ENCODE data around the gene ZSCAN5A. TPM values are rescaled to one million over a fixed set of nuclear protein-coding genes. Genes with fewer than 3 reads are reported as not detected.
"Not testable (repeated sequence)": the region's sequence is repeated elsewhere in the genome, so short reads cannot be mapped to it uniquely, and the experiment has no call there.

Gene ZSCAN5A
- total RNA-seq, 4 donors from 2014 or later: 4.7 to 7.9 (median 7.1) TPM

DNA sequence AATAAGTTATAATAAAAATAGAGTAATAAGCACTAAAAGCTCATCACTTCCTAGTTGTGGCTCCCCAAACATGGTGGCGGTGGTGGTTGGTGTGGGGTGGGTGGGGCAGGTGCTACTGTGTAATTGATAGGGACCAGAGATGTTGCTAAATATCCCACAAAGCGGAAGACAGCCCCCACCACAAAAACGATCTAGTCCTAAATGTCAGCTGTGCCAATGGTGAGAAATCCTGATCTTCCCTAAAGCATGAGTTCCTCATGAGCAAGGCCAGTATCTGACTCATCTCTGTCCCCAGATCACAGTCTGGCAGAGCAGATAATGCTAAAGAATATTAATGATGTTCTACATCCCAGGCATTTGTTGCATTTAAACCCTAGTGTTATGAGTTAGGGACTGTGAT, 44.0 kb downstream of the ZSCAN5A start:
- H3K4me3 ChIP-seq: no peak overlapping the region
- no peaks in the 10 kb centered on the region for H3K27me3 ChIP-seq
- H3K9me3 ChIP-seq: no peaks in the 10 kb centered on the region
- H3K4me1 ChIP-seq: no peaks in the 10 kb centered on the region
- no peak for DNase-seq (ENCODE audit: low spot score in 2 of 2)
- H3K36me3 ChIP-seq: no peaks in the 10 kb centered on the region
- TF ChIP-seq POLR2AphosphoS5 (IDR thresholded peaks at IDR 0.05): no peak
- no peak for TF ChIP-seq POLR2A (IDR thresholded peaks at IDR 0.05)
- TF ChIP-seq, protein P1, sequence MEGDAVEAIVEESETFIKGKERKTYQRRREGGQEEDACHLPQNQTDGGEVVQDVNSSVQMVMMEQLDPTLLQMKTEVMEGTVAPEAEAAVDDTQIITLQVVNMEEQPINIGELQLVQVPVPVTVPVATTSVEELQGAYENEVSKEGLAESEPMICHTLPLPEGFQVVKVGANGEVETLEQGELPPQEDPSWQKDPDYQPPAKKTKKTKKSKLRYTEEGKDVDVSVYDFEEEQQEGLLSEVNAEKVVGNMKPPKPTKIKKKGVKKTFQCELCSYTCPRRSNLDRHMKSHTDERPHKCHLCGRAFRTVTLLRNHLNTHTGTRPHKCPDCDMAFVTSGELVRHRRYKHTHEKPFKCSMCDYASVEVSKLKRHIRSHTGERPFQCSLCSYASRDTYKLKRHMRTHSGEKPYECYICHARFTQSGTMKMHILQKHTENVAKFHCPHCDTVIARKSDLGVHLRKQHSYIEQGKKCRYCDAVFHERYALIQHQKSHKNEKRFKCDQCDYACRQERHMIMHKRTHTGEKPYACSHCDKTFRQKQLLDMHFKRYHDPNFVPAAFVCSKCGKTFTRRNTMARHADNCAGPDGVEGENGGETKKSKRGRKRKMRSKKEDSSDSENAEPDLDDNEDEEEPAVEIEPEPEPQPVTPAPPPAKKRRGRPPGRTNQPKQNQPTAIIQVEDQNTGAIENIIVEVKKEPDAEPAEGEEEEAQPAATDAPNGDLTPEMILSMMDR (IDR thresholded peaks at IDR 0.05): no peak
- no peak for TF ChIP-seq EP300 (IDR thresholded peaks at IDR 0.05)
- 84% methylated on average over 3 of the region's 3 CpGs for WGBS
- H3K27ac ChIP-seq: no peak overlapping the region

DNA sequence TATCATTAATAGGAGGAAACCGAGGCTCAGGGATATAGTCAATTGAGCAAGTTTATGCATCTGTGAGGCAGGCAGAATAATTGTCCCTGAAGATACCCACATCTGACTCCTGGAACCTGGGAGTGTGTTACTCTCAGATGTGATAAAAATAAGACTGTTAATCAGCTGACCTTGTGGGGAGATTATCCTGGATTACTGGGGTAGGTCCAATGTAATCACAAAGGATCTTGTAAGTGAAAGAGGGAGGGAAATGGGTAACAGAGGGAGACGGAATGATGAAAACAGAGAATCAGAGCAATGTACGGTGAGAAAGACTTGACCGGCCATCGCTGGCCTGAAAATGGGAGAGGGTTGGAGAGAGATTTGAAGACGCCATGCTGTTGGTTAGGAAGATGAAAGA, 45.3 kb downstream of the ZSCAN5A start:
- no peaks in the 10 kb centered on the region for H3K27me3 ChIP-seq
- 94% methylated on average over 6 of the region's 6 CpGs for WGBS
- no peak overlapping the region for H3K27ac ChIP-seq
- no peak for DNase-seq (ENCODE audit: low spot score in 2 of 2)
- H3K4me3 ChIP-seq: no peak overlapping the region
- H3K9me3 ChIP-seq: no peaks in the 10 kb centered on the region
- H3K4me1 ChIP-seq: no peaks in the 10 kb centered on the region
- H3K36me3 ChIP-seq: no peaks in the 10 kb centered on the region
- TF ChIP-seq, protein P1 (IDR thresholded peaks at IDR 0.05): no peak
- no peak for TF ChIP-seq POLR2AphosphoS5 (IDR thresholded peaks at IDR 0.05)
- no peak for TF ChIP-seq EP300 (IDR thresholded peaks at IDR 0.05)

DNA sequence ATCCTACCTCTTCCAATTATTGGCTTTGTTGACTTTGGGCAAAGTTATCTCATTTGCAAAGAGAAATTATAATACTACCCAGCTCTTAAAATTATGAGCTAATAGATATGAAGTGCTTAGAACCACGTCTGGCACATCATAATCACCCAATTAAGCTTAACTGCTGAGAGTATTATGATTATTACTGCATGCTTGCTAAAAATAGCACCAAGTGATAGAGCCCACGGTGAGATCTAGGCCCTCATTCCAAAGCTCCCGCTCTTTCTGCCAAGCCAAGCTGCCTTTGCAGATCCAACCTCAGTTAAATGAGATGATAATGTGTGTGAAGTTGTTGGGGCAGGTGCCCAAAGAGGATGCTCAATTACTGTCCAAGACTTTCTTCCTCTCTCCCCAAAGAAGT, 48.6 kb downstream of the ZSCAN5A start:
- H3K27me3 ChIP-seq: no peaks in the 10 kb centered on the region
- no peak for TF ChIP-seq EP300 (IDR thresholded peaks at IDR 0.05)
- TF ChIP-seq POLR2AphosphoS5 (IDR thresholded peaks at IDR 0.05): no peak
- TF ChIP-seq POLR2A (IDR thresholded peaks at IDR 0.05): no peak
- TF ChIP-seq, protein P1 (IDR thresholded peaks at IDR 0.05): no peak
- H3K27ac ChIP-seq: no peak overlapping the region
- H3K4me1 ChIP-seq: no peaks in the 10 kb centered on the region
- DNase-seq (ENCODE audit: low spot score in 2 of 2): no peak
- H3K36me3 ChIP-seq: no peaks in the 10 kb centered on the region
- no peaks in the 10 kb centered on the region for H3K9me3 ChIP-seq
- WGBS: 68% methylated on average over 3 of the region's 3 CpGs
- no peak overlapping the region for H3K4me3 ChIP-seq

DNA sequence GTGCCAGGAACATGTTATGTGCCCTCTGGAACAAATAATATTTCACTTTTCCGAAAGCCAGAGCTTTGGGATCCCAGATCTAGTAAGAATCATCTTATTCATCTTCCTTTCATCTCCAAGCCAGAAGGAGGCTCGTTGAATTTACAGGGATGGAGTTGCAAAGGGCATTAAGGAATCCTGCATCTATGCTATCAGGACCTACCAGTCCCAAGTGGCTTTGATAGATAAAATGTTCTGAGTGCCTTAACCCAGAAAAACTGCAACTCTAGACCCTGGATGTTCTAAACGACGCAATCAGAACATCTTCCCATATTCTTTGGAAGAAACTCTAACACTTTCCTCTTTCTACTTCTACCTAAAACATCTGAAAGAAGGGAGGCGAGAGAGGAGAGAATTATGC, 51.3 kb downstream of the ZSCAN5A start:
- 92% methylated on average over 5 of the region's 5 CpGs for WGBS
- H3K27me3 ChIP-seq: no peaks in the 10 kb centered on the region
- H3K4me1 ChIP-seq: no peaks in the 10 kb centered on the region
- no peaks in the 10 kb centered on the region for H3K9me3 ChIP-seq
- TF ChIP-seq, protein P1 (IDR thresholded peaks at IDR 0.05): no peak
- TF ChIP-seq EP300 (IDR thresholded peaks at IDR 0.05): no peak
- TF ChIP-seq POLR2AphosphoS5 (IDR thresholded peaks at IDR 0.05): no peak
- no peak for TF ChIP-seq POLR2A (IDR thresholded peaks at IDR 0.05)
- no peaks in the 10 kb centered on the region for H3K36me3 ChIP-seq
- no peak overlapping the region for H3K27ac ChIP-seq
- no peak for DNase-seq (ENCODE audit: low spot score in 2 of 2)
- H3K4me3 ChIP-seq: no peak overlapping the region

DNA sequence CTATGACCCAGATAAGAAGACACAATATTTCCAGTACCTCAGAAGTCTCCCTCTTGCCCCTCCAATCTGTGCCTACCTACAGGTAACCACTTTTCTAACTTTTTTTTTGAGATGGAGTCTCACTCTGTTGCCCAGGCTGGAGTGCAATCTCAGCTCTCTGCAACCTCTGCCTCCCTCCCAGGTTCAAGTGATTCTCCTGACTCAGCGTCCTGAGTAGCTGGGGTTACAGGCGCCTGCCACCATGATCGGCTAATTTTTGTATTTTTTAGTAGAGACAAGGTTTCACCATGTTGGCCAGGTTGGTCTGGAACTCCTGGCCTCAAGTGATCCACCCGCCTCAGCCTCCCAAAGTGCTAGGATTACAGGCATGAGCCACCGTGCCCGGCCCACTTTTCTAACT, 52.7 kb downstream of the ZSCAN5A start:
- 94% methylated on average over 6 of the region's 6 CpGs for WGBS
- not testable (repeated sequence) for DNase-seq (ENCODE audit: low spot score in 2 of 2); H3K4me1 ChIP-seq; H3K36me3 ChIP-seq; H3K9me3 ChIP-seq; H3K27me3 ChIP-seq; H3K4me3 ChIP-seq; H3K27ac ChIP-seq

DNA sequence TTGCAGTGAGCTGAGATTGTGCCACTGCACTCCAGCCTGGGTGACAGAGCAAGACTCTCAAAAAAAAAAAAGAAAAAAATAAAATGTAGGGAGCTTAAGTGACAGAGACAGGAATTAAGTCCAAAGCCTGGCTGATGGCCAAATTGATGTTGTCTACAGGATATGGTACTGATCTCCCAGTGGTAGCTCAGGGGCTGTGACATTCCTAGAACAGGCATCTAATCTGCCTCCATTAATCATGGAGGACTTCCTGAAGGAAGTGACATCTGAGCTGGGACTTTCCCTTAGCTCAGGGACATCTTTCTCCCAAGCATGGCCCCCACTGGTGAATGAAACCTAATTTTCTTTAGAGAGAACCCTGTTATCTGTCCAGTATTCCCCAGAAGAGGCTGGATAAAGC, 53.5 kb downstream of the ZSCAN5A start:
- no peak overlapping the region for H3K4me3 ChIP-seq
- H3K36me3 ChIP-seq: no peaks in the 10 kb centered on the region
- no peak for DNase-seq (ENCODE audit: low spot score in 2 of 2)
- H3K4me1 ChIP-seq: no peaks in the 10 kb centered on the region
- H3K9me3 ChIP-seq: no peaks in the 10 kb centered on the region
- TF ChIP-seq POLR2A (IDR thresholded peaks at IDR 0.05) (no peak), EP300 (IDR thresholded peaks at IDR 0.05) (no peak), POLR2AphosphoS5 (IDR thresholded peaks at IDR 0.05) (no peak)
- TF ChIP-seq, protein P1 (IDR thresholded peaks at IDR 0.05): no peak
- no peak overlapping the region for H3K27ac ChIP-seq
- no peaks in the 10 kb centered on the region for H3K27me3 ChIP-seq
